CD4-positive, alpha-beta T cell treated with Interleukin-4 for 1 hour (primary cell): ENCODE data around the gene PANX2.

Source experiments
- DNase-seq, 2 donors: peaks; one replicate each; pipeline ENCODE4 v3.0.0-alpha.2; 2020 to 2022

Gene PANX2

DNA sequence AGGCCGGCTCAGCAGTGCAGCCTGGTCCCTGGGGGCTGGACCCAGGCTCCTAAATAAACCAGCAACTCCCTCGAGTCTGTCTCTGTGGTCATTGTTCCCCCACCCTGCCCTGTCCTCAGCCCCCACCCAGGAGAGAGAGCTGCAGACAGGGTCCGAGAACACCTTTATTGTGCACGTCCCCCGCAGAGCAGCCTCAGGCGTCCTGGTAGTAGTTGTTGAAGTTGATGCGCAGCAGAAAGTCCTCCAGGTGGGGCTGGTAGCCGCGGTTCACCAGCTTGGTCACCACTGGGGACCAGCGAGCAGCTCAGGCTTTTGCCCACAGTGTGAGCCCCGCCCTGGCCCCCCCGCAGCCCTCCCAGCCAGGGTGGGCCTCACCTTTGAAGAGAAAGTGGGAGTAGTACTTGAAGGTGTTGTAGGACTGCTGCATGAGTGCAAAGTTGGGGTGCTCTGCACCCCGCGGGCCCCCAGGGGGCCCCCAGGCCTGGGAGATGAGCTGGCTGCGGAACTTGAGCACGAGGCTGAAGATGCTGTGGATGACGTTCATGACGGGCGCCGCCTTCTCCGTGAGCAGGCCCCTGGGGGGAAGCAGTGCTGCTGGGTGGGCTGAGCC, 47.1 kb downstream of the PANX2 start:
- DNase-seq = no peak

GRCh38 chr22:50218153-50218995, 47.8 kb downstream of the PANX2 start:
- DNase-seq = no peak

GRCh38 chr22:50218996-50219727, 48.6 kb downstream of the PANX2 start:
- peak in 1 of 2 donors; percentile 43 for DNase-seq

GRCh38 chr22:50219800-50220602, 49.5 kb downstream of the PANX2 start:
- DNase-seq = no peak

- DNase-seq = no peak
Measured at GRCh38 chr22:50220603-50221409, 50.3 kb downstream of the PANX2 start.

GRCh38 chr22:50221410-50222300, 51.1 kb downstream of the PANX2 start:
- no peak for DNase-seq

DNA sequence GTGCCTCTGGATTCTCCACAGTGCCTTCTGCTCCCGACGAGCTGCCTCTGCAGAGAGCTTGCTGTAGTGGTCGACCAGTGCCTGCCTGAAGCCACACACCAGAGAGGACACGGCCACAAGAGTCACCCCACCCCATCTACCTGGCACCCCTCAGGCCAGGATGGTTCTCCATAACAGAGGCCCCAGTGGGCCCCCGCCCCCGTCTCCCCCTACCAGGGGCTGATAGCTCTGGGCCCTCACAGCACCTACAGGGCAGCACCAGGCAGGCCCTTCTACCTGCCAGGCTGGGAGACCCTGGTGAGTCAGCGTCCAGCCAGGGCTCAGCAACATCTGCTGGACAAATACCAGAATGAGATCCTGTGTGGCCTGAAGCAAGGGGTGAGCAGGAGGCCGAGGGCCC, 52.0 kb downstream of the PANX2 start:
- no peak for DNase-seq

DNA sequence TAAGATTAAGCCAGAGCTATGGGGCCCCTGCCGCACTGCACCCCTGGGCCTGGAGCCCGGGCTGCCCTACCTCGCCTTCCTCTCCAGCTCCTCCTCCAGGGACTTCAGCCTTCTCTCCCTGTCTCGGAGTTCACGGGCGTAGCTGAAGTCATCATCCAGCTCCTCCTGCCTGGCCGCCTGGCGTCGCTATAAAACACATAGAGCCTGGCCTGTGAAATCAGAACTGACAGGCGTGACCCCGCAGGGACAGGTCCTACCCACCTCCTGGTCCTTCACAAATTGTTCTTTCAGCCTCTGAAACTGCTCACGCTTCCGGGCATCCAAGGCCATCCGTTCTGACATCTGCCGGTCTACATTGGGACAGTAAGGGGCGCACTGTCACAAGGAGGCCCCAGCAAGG, 53.5 kb downstream of the PANX2 start:
- DNase-seq = no peak

DNA sequence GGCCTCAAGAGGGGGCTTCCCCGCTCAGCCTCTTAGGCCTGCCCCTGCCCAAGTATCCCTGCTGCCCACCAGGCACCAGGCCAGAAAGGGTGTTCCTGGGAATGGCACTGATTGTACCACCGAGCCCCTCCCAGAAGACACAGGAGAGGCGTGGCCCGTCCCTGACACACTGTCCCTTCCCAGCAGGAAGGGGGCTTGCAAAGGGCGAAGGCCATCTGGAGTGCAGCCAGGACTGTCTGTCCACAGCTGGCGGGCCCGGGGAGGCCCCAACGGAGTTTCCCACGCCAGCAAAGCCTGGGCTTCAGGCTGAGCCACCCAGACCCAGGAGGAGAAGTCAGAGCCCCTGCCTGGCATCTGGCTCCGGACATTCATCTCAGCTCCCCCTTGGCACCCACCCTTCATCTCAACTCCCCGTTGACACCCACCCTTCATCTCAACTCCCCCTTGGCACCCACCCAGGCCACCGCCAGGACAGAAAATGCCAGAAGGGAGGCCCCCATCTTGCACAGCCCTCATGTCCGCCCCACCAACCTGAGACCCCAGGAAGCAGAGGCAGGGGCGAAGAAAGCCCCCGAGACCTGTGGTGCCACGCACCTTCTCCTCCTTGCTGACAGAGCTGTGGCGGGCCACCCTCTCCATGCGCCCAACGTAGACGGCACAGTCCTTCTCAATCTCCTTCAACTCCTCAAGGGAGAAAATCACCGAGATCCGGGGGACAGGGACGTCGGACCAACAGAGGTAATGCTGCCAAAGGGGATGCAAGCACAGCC, 54.9 kb downstream of the PANX2 start:
- DNase-seq = no peak

- DNase-seq = no peak
Measured at GRCh38 chr22:50226063-50226874, 55.7 kb downstream of the PANX2 start.

GRCh38 chr22:50226875-50227165, 56.3 kb downstream of the PANX2 start:
- DNase-seq = no peak

- no peak for DNase-seq
Measured at GRCh38 chr22:50227579-50228215, 57.2 kb downstream of the PANX2 start.

DNA sequence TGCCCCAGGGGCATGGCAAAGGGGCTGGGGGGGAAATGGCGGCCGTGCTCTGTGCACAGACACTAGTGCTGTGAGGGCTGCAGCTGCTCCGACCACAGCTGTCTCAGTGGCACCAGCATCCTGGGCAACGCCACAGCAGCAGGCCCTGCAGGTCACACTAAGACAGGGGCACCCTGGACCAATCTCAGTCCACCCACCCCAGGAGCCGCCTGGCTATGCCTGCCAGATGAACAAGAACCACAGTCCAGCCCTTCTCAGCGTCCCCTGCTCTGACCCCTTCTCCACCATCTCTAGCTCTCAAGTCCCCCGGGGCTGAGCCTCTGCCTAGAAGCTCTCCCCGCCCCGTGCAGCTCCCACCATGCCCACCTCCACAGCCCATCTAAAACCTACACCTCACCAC, 57.8 kb downstream of the PANX2 start:
- DNase-seq = no peak

- DNase-seq = no peak
Measured at GRCh38 chr22:50229370-50229769, 58.8 kb downstream of the PANX2 start.
